IPS-11a (cell line): ENCODE measurements around the gene ANKRD33.

Experiments used
- H3K4me3 ChIP-seq: one replicate; pipeline ENCODE4 v1.5.1; 2013; ENCODE audit warnings: low read depth, low read length, control low read depth

The ANKRD33 gene

DNA sequence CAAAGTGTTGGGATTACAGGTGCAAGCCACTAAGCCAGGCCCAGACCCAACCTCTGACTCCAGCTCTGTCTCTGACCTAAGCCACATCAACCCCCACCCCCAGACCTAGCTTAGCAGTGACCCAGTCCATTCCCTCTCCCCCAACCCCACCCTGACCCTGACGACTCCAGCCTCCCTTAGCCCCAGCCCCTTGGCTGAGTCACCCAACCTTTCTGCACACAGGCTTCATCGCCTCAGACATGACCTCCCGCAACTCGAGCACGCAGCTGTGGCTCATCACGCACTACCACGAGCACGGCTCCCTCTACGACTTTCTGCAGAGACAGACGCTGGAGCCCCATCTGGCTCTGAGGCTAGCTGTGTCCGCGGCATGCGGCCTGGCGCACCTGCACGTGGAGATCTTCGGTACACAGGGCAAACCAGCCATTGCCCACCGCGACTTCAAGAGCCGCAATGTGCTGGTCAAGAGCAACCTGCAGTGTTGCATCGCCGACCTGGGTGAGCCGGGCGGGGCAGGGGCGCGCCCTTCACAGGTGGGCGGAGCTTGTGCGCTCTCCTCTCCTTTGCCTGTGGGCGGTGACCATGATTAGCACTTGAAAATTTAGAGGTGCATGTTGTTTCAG, 27.2 kb downstream of the ANKRD33 start:
- H3K4me3 ChIP-seq, result no peak overlapping the region

GRCh38 chr12:51915951-51916350, 28.0 kb downstream of the ANKRD33 start:
- H3K4me3 ChIP-seq, result no peak overlapping the region

- H3K4me3 ChIP-seq, result no peak overlapping the region
Observed at GRCh38 chr12:51917041-51917590, 29.2 kb downstream of the ANKRD33 start.

- H3K4me3 ChIP-seq, result no peak overlapping the region
Observed at GRCh38 chr12:51917746-51918453, 30.0 kb downstream of the ANKRD33 start.

DNA sequence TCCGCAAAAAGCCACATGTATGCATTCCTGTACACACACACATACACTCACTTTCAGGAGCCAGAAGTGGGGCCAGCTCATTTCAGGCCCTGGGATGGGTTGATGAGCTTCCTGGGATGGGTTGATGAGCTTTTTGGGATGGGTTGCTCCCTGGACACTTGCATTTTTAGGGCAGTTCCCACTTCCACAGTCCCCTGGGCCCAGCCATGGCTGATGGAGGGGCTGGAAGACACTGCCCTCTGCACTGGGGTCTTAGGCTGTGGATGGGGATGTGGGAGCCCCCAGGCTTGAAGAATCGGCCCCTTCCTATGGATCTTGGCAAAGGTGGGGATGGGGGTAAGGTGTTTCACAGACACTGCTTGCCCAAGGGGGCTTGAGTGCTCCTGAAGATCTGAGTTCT, 32.1 kb downstream of the ANKRD33 start:
- H3K4me3 ChIP-seq, result no peak overlapping the region

DNA sequence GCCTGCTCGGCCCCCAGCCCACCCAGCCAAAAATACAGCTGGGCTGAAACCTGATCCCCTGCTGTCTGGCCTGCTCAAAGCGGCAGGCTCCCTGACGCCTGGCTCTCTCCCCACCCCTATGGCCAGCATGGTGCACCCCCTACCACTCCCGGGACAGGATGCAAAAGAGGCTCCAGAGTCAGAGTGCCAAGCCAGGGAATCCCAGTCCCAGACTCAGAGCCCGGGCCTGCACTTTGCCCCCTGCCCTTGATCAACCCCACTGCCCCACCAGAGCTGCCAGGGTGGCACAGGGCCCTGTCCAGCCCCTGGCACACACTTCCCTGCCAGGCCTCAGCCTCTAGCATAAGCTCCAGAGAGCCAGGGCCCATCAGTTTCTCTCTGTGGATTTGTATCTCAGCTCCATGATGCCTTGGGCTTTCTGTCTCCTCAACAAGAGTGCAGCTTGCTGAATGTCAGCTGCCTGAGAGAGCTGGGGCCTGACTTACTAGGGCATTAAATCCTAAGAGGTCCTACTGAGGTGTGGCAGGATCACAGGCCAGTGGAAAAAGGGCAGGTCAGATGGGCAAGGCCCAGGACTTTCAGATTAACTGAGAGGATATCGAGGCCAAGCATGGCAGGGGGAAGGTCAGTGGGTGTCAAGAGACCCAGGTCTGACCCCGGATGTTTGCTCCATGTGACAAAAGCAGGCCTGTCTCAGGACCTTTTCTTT, 33.3 kb downstream of the ANKRD33 start:
- H3K4me3 ChIP-seq, result no peak overlapping the region

GRCh38 chr12:51922146-51922545, 34.2 kb downstream of the ANKRD33 start:
- no peak overlapping the region for H3K4me3 ChIP-seq

DNA sequence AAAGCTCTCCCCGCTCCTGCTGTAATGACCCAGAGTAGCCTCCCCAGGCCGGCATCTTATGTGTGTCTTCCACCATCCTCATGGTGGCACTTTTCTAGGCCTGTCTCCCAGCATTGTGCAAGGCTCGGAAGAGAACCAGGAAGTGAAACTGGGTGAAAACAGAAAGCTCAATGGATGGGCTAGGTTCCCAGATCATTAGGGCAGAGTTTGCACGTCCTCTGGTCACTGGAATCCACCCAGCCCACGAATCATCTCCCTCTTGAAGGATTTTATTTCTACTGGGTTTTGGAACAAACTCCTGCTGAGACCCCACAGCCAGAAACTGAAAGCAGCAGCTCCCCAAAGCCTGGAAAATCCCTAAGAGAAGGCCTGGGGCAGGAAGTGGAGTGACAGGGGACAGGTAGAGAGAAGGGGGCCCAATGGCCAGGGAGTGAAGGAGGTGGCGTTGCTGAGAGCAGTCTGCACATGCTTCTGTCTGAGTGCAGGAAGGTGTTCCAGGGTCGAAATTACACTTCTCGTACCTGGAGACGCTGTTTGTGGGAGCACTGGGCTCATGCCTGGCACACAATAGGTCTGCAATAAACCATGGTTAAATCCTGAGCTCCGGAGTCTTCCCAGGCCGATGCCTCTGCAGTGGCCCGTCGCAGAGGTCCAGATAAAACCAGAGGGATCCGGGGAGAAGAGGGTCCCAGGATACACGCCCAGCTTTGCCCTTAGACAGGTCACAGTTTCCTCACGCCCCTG, 35.0 kb downstream of the ANKRD33 start:
- H3K4me3 ChIP-seq, result no peak overlapping the region

- H3K4me3 ChIP-seq, result no peak overlapping the region
Observed at GRCh38 chr12:51923506-51924365, 35.8 kb downstream of the ANKRD33 start.

DNA sequence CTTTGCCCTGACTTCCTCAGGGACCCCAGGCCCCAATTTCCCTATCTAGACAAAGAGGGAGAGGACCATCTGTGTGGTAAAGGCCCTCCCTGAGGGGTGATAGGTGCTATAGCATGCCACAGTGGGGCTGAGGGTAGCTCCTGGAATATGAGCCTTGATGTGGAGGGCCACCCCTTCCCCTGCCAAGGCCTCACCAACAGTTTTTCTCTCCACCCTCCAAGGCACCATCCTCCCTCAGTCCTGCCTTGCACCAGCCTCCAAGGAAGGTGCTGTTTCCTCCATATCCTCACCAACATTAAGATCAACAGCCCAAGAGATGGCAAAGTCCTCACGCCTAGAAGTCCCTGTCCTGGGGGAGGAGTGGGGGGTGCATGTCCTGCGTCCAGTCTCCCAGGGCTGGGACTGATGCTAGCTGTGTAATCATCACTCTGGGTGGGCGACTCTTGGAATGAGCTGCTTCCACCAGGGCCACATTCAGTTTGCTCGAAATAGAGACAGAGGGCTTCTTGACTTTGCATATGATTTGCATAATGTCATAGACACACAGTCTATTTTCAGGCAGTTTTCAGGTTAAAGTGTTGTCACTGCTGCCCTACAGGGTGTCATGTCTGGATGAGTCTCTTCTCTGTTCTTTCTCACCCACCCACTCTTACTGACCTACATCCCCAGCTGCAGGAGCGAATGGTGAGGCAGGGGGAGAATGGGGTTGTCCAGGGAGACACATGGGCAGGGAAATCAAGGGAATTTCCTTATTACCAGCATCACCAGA, 36.8 kb downstream of the ANKRD33 start:
- H3K4me3 ChIP-seq, result no peak overlapping the region

DNA sequence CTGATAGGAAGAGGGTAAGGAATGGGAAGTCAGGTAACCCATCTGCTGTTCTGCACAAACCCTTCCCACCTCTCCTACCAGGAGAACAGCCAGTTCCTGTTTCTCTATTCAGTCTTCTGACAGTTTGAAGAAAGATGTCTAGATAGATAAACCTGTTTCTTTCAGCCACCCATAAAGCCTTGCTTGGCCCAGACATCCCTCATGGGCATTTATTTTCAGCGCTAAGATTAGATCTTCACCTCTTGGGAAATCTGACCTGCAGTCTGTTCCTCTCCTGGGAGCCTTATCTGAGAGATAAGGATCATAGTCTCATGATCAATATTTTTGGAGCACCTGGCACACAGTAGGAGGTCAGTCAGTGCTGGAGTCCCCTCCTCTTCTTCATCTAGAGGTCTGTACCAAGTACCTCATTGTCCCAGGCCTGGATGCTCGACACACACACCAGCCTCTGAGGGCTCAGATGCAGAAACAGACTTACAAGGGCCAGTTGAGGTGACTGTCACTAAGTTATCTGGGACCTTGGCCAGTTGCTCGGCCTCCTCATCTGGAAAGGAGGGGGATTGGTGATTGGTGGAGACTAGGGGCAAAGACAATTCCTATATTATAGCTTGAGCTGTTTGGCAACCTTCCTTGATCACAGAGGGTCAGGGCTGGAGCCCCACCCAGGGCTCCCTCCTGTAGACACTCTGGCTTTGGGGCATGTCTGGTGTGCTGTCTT, 37.6 kb downstream of the ANKRD33 start:
- no peak overlapping the region for H3K4me3 ChIP-seq

DNA sequence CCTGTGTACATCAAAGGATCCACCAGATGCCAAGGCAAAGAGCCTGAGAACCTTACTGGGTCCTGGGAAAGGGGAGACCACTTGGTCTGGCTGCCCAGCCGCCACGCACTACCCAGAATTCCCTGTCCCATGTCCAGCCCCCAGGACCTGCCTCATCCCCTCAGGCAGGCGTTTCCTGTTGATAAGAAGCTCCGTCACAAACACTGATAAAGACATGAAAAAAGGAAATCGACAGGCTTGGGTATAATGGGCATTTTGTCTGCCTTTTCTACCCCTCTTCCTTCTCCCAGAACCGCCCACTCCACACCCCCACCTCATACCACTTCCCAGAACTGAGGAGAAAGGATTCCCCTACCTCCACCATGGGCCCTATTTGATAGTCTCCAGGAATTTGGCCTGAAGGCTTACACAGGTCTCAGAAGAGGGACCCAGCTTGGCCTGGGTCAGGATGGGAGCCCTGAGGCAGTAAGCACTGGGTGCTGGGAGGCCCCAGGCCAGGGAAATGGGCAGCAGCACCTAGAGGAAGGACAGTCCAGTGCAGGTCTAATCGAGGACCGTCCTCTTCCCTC, 38.2 kb downstream of the ANKRD33 start:
- H3K4me3 ChIP-seq, result no peak overlapping the region

DNA sequence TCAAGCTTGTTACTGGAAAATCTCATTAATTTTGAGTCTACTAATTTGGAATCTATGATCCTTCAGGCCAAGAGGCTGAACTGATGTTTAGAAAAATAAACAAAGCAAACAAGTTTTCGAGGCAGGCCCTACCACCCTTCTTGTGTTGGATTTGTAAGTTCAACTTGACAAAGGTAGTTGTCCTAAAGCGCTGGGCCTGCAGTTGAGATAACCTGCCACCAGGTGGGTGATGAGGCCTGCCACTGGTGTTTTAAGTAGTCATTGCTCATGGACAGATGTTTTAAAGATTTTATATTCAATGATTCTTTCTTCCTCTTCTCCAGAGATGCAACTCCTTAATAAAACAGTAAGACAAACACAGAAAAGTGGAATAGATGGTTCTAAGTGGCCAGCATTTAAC, 38.8 kb downstream of the ANKRD33 start:
- no peak overlapping the region for H3K4me3 ChIP-seq

GRCh38 chr12:51932218-51933076, 44.5 kb downstream of the ANKRD33 start:
- H3K4me3 ChIP-seq, result no peak overlapping the region

DNA sequence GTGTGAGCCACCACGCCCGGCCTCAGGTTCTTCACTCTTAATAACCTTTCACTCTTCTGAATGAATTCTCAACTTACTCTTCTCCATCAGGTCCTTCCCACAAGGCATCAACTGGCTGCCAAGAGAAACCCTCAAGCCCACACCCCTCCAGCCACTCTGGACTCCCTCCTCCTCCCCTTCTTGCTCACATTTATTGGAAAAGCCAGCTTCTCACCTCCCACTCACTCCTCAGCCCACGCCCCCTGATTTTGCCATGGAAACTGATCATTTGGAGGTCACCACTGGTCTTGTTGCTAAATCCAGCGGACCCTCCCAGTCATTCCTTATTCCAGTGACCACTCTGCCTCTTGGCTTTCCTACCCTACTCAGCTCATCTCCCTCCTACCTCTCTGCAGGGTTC, 46.2 kb downstream of the ANKRD33 start:
- no peak overlapping the region for H3K4me3 ChIP-seq

DNA sequence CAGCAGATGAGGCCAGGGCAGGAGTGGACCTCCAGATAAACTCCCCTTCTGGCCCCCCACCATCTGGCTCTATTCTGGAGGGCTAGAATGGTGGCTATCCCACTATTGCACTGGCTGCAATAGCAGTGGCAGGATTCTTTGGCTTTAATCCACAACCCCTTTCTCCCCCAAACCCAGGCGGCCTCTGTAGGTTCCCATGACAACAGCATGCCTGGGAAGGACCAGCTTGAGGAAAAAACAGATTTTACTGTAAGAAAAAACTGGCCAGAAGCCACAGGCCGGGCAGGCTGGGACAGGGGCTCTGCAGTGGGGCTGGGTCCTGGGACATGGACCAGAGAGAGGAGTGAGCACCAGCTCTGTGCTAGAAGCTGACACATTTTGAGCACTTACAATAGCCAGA, 50.0 kb downstream of the ANKRD33 start:
- no peak overlapping the region for H3K4me3 ChIP-seq

GRCh38 chr12:51938726-51939125, 50.8 kb downstream of the ANKRD33 start:
- H3K4me3 ChIP-seq, result no peak overlapping the region
